ENCODE data around the gene GNAQ.

DNA sequence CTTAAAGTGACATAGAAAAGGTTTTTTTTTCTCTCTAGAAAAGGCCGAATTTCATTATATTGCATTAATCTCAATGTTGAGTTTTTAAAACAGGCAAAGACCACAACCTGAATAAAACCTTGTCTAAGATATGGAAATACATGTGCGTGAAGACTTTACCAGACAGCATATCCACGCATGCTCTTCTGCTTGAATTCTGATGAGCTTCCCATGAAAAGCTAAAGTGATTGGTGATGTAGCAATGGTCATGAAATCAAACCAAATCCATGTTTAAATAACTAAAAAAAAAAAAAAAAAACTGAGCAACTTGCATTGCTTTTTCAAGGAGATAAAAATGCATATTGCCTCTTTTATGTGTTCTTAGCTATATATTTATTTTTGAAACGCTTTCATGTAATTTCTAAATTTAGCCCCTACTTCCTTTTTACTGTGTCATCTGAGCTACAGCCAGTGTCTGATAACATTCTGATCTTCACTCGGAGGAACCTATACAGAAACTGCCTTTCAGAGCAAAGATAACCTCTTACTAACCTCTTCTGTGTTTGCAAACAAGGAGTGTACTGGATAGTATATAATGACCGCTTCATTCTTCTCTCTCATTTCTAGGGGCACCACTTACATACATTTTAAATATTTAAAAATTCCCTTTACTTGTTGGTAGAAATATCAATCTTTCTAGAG, 204.4 kb downstream of the GNAQ start:
- TF ChIP-seq, protein P1, sequence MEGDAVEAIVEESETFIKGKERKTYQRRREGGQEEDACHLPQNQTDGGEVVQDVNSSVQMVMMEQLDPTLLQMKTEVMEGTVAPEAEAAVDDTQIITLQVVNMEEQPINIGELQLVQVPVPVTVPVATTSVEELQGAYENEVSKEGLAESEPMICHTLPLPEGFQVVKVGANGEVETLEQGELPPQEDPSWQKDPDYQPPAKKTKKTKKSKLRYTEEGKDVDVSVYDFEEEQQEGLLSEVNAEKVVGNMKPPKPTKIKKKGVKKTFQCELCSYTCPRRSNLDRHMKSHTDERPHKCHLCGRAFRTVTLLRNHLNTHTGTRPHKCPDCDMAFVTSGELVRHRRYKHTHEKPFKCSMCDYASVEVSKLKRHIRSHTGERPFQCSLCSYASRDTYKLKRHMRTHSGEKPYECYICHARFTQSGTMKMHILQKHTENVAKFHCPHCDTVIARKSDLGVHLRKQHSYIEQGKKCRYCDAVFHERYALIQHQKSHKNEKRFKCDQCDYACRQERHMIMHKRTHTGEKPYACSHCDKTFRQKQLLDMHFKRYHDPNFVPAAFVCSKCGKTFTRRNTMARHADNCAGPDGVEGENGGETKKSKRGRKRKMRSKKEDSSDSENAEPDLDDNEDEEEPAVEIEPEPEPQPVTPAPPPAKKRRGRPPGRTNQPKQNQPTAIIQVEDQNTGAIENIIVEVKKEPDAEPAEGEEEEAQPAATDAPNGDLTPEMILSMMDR (IDR thresholded peaks at IDR 0.05; ENCODE audit: low read depth, low read length) = no peak
- TF ChIP-seq, protein P2, sequence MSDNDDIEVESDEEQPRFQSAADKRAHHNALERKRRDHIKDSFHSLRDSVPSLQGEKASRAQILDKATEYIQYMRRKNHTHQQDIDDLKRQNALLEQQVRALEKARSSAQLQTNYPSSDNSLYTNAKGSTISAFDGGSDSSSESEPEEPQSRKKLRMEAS (IDR thresholded peaks at IDR 0.05; ENCODE audit: low read depth, low read length) = no peak
- TF ChIP-seq POLR2A (IDR thresholded peaks at IDR 0.05; ENCODE audit: extremely low read depth, insufficient read length) = no peak
